Vagina (tissue), 2 donors: ENCODE data around the gene HOXB2.

Experiments
- POLR2A ChIP-seq, 2 donors: fragments of 450-650 bp; IDR thresholded peaks; one replicate each; pipeline ENCODE4 v1.6.1; 2017; ENCODE audit warnings: antibody characterized with exemption in 2 of 2, mild to moderate bottlenecking in 2 of 2, moderate library complexity in 2 of 2
- POLR2AphosphoS5 ChIP-seq, 2 donors: sonication (generic); formaldehyde crosslinking; IDR thresholded peaks; one replicate each; pipeline ENCODE4 v1.9.0; 2017; ENCODE audit warnings: antibody characterized with exemption in 2 of 2, mild to moderate bottlenecking in 2 of 2, low read depth in 1 of 2; ENCODE audit not compliant: insufficient read depth in 1 of 2
- TF ChIP-seq, protein P1 (sequence below), 3 experiments: fragments of 450-650 bp in 2 of 3; fragments of 200-600 bp in 1 of 3; sonication (generic) in 1 of 3; IDR thresholded peaks; one replicate each; pipeline ENCODE4 v1.5.1; 2017 to 2019; ENCODE audit warnings: antibody characterized with exemption in 3 of 3, mild to moderate bottlenecking in 2 of 3, moderate library complexity in 2 of 3

DNA sequence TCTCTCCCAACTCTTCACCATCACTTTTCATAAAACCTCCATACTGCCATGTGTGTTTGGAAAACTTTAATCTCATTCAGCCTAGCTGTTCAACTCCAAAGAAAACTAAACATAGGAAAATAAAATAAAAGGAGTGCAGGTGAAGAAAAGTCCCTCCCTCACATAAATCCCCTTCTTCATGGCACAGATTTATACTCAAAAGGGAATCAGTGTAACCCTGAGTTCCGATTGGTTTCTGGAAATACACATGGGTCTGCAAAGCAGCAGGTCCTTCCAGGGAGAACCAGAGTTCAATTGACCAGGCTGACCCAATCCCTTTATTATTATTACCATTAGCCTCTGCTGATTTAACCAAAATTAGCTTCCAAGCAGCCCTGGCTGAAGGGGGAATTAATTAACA lies 8.9 kb upstream of the HOXB2 start:
- TF ChIP-seq, protein P1, sequence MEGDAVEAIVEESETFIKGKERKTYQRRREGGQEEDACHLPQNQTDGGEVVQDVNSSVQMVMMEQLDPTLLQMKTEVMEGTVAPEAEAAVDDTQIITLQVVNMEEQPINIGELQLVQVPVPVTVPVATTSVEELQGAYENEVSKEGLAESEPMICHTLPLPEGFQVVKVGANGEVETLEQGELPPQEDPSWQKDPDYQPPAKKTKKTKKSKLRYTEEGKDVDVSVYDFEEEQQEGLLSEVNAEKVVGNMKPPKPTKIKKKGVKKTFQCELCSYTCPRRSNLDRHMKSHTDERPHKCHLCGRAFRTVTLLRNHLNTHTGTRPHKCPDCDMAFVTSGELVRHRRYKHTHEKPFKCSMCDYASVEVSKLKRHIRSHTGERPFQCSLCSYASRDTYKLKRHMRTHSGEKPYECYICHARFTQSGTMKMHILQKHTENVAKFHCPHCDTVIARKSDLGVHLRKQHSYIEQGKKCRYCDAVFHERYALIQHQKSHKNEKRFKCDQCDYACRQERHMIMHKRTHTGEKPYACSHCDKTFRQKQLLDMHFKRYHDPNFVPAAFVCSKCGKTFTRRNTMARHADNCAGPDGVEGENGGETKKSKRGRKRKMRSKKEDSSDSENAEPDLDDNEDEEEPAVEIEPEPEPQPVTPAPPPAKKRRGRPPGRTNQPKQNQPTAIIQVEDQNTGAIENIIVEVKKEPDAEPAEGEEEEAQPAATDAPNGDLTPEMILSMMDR (IDR thresholded peaks at IDR 0.05), result no peak
- no peak for TF ChIP-seq POLR2A (IDR thresholded peaks at IDR 0.05)
- TF ChIP-seq POLR2AphosphoS5 (IDR thresholded peaks at IDR 0.05; ENCODE audit: insufficient read depth in 1 of 2, low read depth in 1 of 2), result no peak
